ENCODE measurements around the gene JAM3. TPM values are rescaled to one million over a fixed set of nuclear protein-coding genes. Genes with fewer than 3 reads are reported as not detected.

Gene JAM3
- total RNA-seq, 1 experiment from 2014 or later = 45.4 TPM

- Histone ChIP-seq H3K36me3 (ENCODE audit: control insufficient read depth, insufficient read depth, low read length) (no peaks in the 10 kb centered on the region), H3K27me3 (ENCODE audit: control insufficient read depth, insufficient read depth, low read length) (peaks cover 17% of the 10 kb centered on the region), H3K9me3 (ENCODE audit: control insufficient read depth, insufficient read depth, low read depth, low read length) (no peaks in the 10 kb centered on the region), H3K27ac (ENCODE audit: low read length) (no peak overlapping the region), H3K4me1 (ENCODE audit: control insufficient read depth, insufficient read depth, low read length) (no peaks in the 10 kb centered on the region), H3K4me3 (ENCODE audit: low read depth in 2 of 2, low read length in 2 of 2) (no peak overlapping the region)
- no TSS peak for BruUV-seq (replicated peaks)
- CTCF ChIA-PET = interaction anchor here (0.7 kb wide), 1 partner anchor 10 kb away, joined by 4 read pairs; no protein-coding TSS in a partner anchor
- in situ Hi-C loops (cut with HindIII; ENCODE audit: low pct_unique_long_range_greater_than_20kb, low sequenced_read_pairs) (no loop called here), intact Hi-C loops (cut with micrococcal nuclease; ENCODE audit: unreplicated experiment) (no loop called here)
- no peak for ATAC-seq
- DNase-seq (ENCODE audit: low read depth, low spot score) = no peak
- POLR2A ChIA-PET = interaction anchor here (0.5 kb wide), 1 partner anchor 903 kb away, joined by 3 read pairs; no protein-coding TSS in a partner anchor
- TF ChIP-seq SIN3A (IDR thresholded peaks at IDR 0.05; ENCODE audit: borderline replicate concordance, insufficient read depth, low read depth, low read length) (no peak), POLR2AphosphoS5 (IDR thresholded peaks at IDR 0.05; ENCODE audit: low read depth, low read length) (no peak), REST (IDR thresholded peaks at IDR 0.05; ENCODE audit: insufficient read depth in 1 of 2, low read depth in 2 of 2, low read length in 1 of 2) (no peak), TCF7L2 (IDR thresholded peaks at IDR 0.05; ENCODE audit: low read depth, low read length) (no peak), CTCF (IDR thresholded peaks at IDR 0.05) (no peak)
Measured at GRCh38 chr11:134060316-134060715, 8.6 kb upstream of the JAM3 start.

- intact Hi-C loops (cut with micrococcal nuclease; ENCODE audit: unreplicated experiment) (no loop called here), in situ Hi-C loops (cut with HindIII; ENCODE audit: low pct_unique_long_range_greater_than_20kb, low sequenced_read_pairs) (no loop called here)
- H3K9me3 ChIP-seq (ENCODE audit: control insufficient read depth, insufficient read depth, low read depth, low read length) = no peaks in the 10 kb centered on the region
- H3K36me3 ChIP-seq (ENCODE audit: control insufficient read depth, insufficient read depth, low read length) = no peaks in the 10 kb centered on the region
- peaks cover 20% of the 10 kb centered on the region for H3K27me3 ChIP-seq (ENCODE audit: control insufficient read depth, insufficient read depth, low read length)
- DNase-seq (ENCODE audit: low read depth, low spot score) (no peak), ATAC-seq (no peak)
- BruUV-seq (replicated peaks) = no TSS peak
- ChIA-PET POLR2A (interaction anchor here (0.5 to 0.6 kb wide), 2 partner anchors 110 to 129 kb away, joined by 3 to 11 read pairs; no protein-coding TSS in a partner anchor), CTCF (interaction anchor here (1.1 kb wide), 1 partner anchor 12 kb away, joined by 3 read pairs; no protein-coding TSS in a partner anchor)
- H3K4me3 ChIP-seq (ENCODE audit: low read depth in 2 of 2, low read length in 2 of 2) = no peak overlapping the region
- no peaks in the 10 kb centered on the region for H3K4me1 ChIP-seq (ENCODE audit: control insufficient read depth, insufficient read depth, low read length)
- H3K27ac ChIP-seq (ENCODE audit: low read length) = no peak overlapping the region
- TF ChIP-seq TCF7L2 (IDR thresholded peaks at IDR 0.05; ENCODE audit: low read depth, low read length) (no peak), CTCF (IDR thresholded peaks at IDR 0.05) (no peak), POLR2AphosphoS5 (IDR thresholded peaks at IDR 0.05; ENCODE audit: low read depth, low read length) (no peak), SIN3A (IDR thresholded peaks at IDR 0.05; ENCODE audit: borderline replicate concordance, insufficient read depth, low read depth, low read length) (no peak), REST (IDR thresholded peaks at IDR 0.05; ENCODE audit: insufficient read depth in 1 of 2, low read depth in 2 of 2, low read length in 1 of 2) (no peak)
Measured at GRCh38 chr11:134062265-134063123, 6.4 kb upstream of the JAM3 start.
